Gastroesophageal sphincter (tissue), 4 donors: Measurements from ENCODE around the gene KBTBD8. TPM values are rescaled to one million over a fixed set of nuclear protein-coding genes. Genes with fewer than 3 reads are reported as not detected.

Source experiments
- ATAC-seq: fragments of 150-250 bp; one replicate; pipeline ENCODE4 v1.9.1; 2016; ENCODE audit warnings: mild to moderate bottlenecking, moderate library complexity
- H3K27ac ChIP-seq, 4 donors: fragments of 200-600 bp; sonication (generic) in 3 of 4; 1 replicate in 3 of 4; 2 replicates in 1 of 4; pipeline ENCODE4 v1.5.1; 2016 to 2019
- H3K27me3 ChIP-seq: fragments of 200-600 bp; sonication (generic); one replicate; pipeline ENCODE4 v1.5.1; 2019
- H3K36me3 ChIP-seq, 2 donors: fragments of 200-600 bp; sonication (generic); one replicate each; pipeline ENCODE4 v1.5.1; 2019; ENCODE audit warnings: control low read depth in 1 of 2
- H3K4me1 ChIP-seq, 3 donors: fragments of 200-600 bp; sonication (generic); 1 replicate in 2 of 3; 2 replicates in 1 of 3; pipeline ENCODE4 v1.5.1; 2016 to 2019; ENCODE audit warnings: control low read depth in 2 of 3
- H3K4me3 ChIP-seq, 2 donors: fragments of 200-600 bp; sonication (generic); one replicate each; pipeline ENCODE4 v1.5.1; 2019; ENCODE audit warnings: mild to moderate bottlenecking in 1 of 2, moderate library complexity in 1 of 2
- H3K9me3 ChIP-seq, 3 donors: fragments of 200-600 bp; sonication (generic); one replicate each; pipeline ENCODE4 v1.5.1; 2017 to 2019; ENCODE audit warnings: control low read depth in 2 of 3
- EP300 ChIP-seq: sonication (generic); formaldehyde crosslinking; IDR thresholded peaks from one replicate; pipeline ENCODE4 v1.6.1; 2017; ENCODE audit warnings: antibody characterized with exemption, mild to moderate bottlenecking
- POLR2A ChIP-seq, 2 donors: fragments of 450-650 bp; IDR thresholded peaks; one replicate each; pipeline ENCODE4 v1.6.1; 2017; ENCODE audit warnings: antibody characterized with exemption in 2 of 2, mild to moderate bottlenecking in 2 of 2, moderate library complexity in 1 of 2
- POLR2AphosphoS5 ChIP-seq: sonication (generic); formaldehyde crosslinking; IDR thresholded peaks from one replicate; pipeline ENCODE4 v1.6.1; 2017; ENCODE audit warnings: antibody characterized with exemption
- WGBS, 2 donors: methylation state at CpG; one replicate each; pipeline ENCODE4 v1.1.5; 2018; ENCODE audit warnings: low coverage in 1 of 2; 5-methylcytosine and 5-hydroxymethylcytosine counted together
- total RNA-seq, 4 donors: library from RNA; depleted of rRNA; stranded (reverse); fragments of >200 nt; gene quantifications; one replicate each; pipeline ENCODE4 v1.1.0, GENCODE V29; 2016
- TF ChIP-seq, protein P1 (sequence below), 4 experiments: fragments of 200-600 bp in 2 of 4; fragments of 450-650 bp in 2 of 4; sonication (generic) in 1 of 4; IDR thresholded peaks; one replicate each; pipeline ENCODE4 v1.5.1; 2017 to 2019; ENCODE audit warnings: antibody characterized with exemption in 4 of 4, mild to moderate bottlenecking in 2 of 4, moderate library complexity in 2 of 4

Gene KBTBD8, protein sequence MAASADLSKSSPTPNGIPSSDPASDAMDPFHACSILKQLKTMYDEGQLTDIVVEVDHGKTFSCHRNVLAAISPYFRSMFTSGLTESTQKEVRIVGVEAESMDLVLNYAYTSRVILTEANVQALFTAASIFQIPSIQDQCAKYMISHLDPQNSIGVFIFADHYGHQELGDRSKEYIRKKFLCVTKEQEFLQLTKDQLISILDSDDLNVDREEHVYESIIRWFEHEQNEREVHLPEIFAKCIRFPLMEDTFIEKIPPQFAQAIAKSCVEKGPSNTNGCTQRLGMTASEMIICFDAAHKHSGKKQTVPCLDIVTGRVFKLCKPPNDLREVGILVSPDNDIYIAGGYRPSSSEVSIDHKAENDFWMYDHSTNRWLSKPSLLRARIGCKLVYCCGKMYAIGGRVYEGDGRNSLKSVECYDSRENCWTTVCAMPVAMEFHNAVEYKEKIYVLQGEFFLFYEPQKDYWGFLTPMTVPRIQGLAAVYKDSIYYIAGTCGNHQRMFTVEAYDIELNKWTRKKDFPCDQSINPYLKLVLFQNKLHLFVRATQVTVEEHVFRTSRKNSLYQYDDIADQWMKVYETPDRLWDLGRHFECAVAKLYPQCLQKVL
- 1 to 10 TPM; 1.1 to 5.4 (median 3.2) TPM for total RNA-seq

DNA sequence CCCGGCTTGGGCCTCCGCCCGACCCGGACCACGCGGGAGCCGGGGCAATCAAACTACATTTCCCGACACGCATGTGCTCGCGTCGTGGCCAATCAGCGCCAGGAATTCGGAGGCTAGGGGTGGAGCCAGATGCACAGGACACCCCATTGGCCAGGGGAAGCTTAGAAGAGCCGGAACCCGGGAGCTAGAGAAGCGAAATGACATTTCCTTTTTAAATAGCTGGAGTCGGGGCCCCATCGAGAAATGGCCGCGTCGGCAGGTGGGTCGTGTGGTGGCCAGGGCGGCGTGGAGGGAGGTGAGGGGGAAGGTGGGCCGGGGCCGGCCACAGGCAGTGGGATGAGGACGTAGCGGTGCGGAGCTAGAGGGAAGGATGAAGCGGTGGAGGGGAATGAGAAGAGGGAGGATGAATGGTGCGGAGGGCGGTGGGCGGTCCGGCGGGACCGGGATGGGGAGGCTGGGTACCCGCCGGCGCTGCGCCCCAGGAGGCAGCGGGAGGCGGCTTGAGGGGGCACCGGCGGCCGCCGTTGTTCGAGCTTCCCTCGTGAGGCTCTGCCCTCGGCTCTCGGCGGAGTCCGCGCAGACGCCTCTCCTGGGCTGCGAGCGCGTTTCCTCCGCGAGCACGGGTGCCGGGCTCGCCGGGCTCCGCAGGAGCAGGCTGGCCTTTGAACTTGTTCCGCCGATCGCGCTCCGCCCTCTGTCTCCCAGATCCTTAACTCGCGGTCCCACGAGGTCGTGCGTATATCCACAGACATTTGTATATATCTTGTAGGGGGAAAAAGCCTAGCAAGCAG lies at the start of gene KBTBD8:
KBTBD8 (plus strand) TSS at position 195 of the 791 bp plus-strand sequence; CDS start at position 244, 49 bp downstream.
- H3K27ac ChIP-seq, result peak within 1 kb of the TSS; percentile 46 to 87 (median 87)
- H3K4me1 ChIP-seq, result peaks cover 0 to 23% (median 0%) of the 10 kb centered on the region in 3 donors
- TF ChIP-seq EP300, result no peak
- peak in 1 of 2 donors; percentile 19 for TF ChIP-seq POLR2A (IDR thresholded peaks at IDR 0.05)
- TF ChIP-seq, protein P1, sequence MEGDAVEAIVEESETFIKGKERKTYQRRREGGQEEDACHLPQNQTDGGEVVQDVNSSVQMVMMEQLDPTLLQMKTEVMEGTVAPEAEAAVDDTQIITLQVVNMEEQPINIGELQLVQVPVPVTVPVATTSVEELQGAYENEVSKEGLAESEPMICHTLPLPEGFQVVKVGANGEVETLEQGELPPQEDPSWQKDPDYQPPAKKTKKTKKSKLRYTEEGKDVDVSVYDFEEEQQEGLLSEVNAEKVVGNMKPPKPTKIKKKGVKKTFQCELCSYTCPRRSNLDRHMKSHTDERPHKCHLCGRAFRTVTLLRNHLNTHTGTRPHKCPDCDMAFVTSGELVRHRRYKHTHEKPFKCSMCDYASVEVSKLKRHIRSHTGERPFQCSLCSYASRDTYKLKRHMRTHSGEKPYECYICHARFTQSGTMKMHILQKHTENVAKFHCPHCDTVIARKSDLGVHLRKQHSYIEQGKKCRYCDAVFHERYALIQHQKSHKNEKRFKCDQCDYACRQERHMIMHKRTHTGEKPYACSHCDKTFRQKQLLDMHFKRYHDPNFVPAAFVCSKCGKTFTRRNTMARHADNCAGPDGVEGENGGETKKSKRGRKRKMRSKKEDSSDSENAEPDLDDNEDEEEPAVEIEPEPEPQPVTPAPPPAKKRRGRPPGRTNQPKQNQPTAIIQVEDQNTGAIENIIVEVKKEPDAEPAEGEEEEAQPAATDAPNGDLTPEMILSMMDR (IDR thresholded peaks at IDR 0.05), result no peak
- TF ChIP-seq POLR2AphosphoS5, result peak; percentile 50
- peak; percentile 99 for ATAC-seq
- H3K4me3 ChIP-seq, result peak within 1 kb of the TSS; percentile 82 to 85
- WGBS, 2 donors, result 0 to 2% methylated on average over 10 to 25 of the region's 75 CpGs
- H3K9me3 ChIP-seq, result no peaks in the 10 kb centered on the region
- H3K36me3 ChIP-seq, result peaks cover 0 to 3% of the 10 kb centered on the region in 2 donors
- H3K27me3 ChIP-seq, result no peaks in the 10 kb centered on the region

DNA sequence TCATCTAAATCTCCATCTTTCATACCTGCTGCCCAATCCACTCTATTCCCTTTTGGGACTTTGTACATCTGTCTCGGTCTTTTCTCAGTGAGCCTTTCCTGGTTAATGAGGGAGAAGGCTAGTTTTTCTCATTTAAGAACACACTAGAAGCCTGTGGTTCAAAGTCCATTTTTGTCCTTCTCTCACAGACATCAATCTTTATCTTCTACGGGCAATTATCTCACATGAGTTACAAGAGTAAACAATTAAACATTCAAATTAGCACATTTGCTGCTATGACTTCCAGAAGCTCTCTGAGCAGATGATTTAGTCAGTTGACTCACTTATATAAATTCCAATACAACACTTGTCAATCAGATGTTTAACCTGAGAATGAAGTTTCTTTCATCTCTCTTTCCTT lies 49.3 kb upstream of the KBTBD8 start:
- no peak for ATAC-seq
- TF ChIP-seq POLR2A (IDR thresholded peaks at IDR 0.05) (no peak), POLR2AphosphoS5 (no peak), EP300 (no peak)
- TF ChIP-seq, protein P1 (IDR thresholded peaks at IDR 0.05), result no peak
- Histone ChIP-seq H3K36me3 (no peaks in the 10 kb centered on the region), H3K9me3 (no peaks in the 10 kb centered on the region), H3K27ac (no peak overlapping the region), H3K4me3 (no peak overlapping the region), H3K4me1 (no peaks in the 10 kb centered on the region), H3K27me3 (peaks cover 4% of the 10 kb centered on the region)
- WGBS, 2 donors, result 69 to 77% methylated on average over 2 of the region's 2 CpGs

DNA sequence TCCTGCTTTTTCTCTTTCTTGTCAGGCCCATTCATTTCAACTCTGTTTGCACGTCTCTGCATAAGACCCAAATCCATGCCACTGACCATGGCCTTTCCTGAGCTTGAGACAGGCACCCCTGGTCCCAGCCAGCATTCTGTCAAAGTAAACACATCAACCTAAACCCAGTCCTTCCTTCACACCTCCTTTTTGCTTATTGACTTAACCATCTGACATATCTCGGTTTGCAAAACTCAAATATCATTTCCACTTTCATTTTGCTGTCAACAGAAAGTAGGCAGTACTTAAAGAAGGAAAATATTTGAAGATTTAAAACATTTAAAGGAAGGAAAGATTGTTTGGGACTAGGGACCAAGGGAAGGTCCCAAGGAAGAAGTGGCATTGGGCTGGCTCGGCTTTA lies 48.2 kb upstream of the KBTBD8 start:
- TF ChIP-seq, protein P1 (IDR thresholded peaks at IDR 0.05), result no peak
- no peak for TF ChIP-seq POLR2AphosphoS5
- TF ChIP-seq EP300, result no peak
- TF ChIP-seq POLR2A (IDR thresholded peaks at IDR 0.05), result no peak
- H3K9me3 ChIP-seq, result no peaks in the 10 kb centered on the region
- H3K4me1 ChIP-seq, result no peaks in the 10 kb centered on the region
- H3K27ac ChIP-seq, result no peak overlapping the region
- ATAC-seq, result no peak
- 76 to 81% methylated on average over 2 to 3 of the region's 3 CpGs for WGBS, 2 donors
- no peaks in the 10 kb centered on the region for H3K36me3 ChIP-seq
- no peak overlapping the region for H3K4me3 ChIP-seq
- peaks cover 4% of the 10 kb centered on the region for H3K27me3 ChIP-seq

DNA sequence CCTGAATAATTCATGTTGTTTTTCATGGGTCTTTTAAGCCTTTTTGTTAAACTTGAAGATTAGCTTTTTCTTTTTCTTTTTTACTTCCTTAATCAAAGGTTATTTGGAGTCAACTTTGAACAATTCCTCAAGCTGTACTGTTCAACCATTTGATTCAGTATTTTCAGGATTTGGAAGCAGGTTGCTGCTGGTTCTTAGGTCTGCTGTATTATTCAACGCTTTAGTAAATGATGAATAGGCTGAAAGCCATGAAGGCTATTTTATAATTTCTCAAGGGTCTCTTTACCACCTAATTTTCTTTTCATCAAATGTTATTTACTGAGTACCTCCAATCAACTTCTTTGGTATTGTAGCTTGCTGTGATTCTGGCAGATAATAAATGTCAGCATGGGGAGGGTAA lies 45.8 kb upstream of the KBTBD8 start:
- Histone ChIP-seq H3K4me1 (no peaks in the 10 kb centered on the region), H3K27ac (no peak overlapping the region), H3K27me3 (peaks cover 4% of the 10 kb centered on the region), H3K9me3 (no peaks in the 10 kb centered on the region), H3K36me3 (no peaks in the 10 kb centered on the region), H3K4me3 (no peak overlapping the region)
- 73% methylated on average over 1 of the region's 1 CpG for WGBS, 2 donors
- TF ChIP-seq, protein P1 (IDR thresholded peaks at IDR 0.05), result no peak
- no peak for TF ChIP-seq EP300
- TF ChIP-seq POLR2AphosphoS5, result no peak
- TF ChIP-seq POLR2A (IDR thresholded peaks at IDR 0.05), result no peak
- no peak for ATAC-seq
